ES-I3 (cell line): ENCODE data around the gene PCDH18.
"Not testable (repeated sequence)": the region's sequence is repeated elsewhere in the genome, so short reads cannot be mapped to it uniquely, and the experiment has no call there.

Source experiments
- H3K36me3 ChIP-seq: 2 replicates; pipeline ENCODE4 v1.6.1; 2013; ENCODE audit warnings: mild to moderate bottlenecking, low read length, control low read depth, moderate library complexity; ENCODE audit not compliant: insufficient read depth
- H3K4me1 ChIP-seq: 2 replicates; pipeline ENCODE4 v1.6.1; 2013; ENCODE audit warnings: mild to moderate bottlenecking, control low read depth, low read length; ENCODE audit not compliant: insufficient read depth
- H3K9ac ChIP-seq: 2 replicates; pipeline ENCODE4 v1.6.1; 2013; ENCODE audit warnings: low read depth, mild to moderate bottlenecking, low read length, moderate library complexity
- H3K9me3 ChIP-seq: 2 replicates; pipeline ENCODE4 v1.6.1; 2013; ENCODE audit warnings: mild to moderate bottlenecking, low read length, moderate library complexity; ENCODE audit not compliant: control insufficient read depth, insufficient read depth

Gene PCDH18

DNA sequence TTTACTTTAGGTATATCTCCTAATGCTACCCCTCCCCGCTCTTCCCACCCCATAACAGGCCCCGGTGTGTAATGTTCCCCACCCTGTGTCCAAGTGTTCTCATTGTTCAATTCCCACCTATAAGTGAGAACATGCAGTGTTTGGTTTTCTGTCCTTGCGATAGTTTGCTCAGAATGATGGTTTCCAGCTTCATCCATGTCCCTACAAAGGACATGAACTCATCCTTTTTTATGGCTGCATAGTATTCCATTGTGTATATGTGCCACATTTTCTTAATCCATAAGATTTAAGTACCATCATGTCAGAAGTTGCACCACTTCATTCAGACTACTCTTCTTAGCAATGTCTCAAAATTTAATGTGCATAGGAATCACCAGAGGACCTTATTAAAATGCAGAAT is 5.5 kb upstream of the PCDH18 start:
- H3K4me1 ChIP-seq, result peaks cover 59% of the 10 kb centered on the region
- H3K36me3 ChIP-seq, H3K9ac ChIP-seq, H3K9me3 ChIP-seq: not testable (repeated sequence)

DNA sequence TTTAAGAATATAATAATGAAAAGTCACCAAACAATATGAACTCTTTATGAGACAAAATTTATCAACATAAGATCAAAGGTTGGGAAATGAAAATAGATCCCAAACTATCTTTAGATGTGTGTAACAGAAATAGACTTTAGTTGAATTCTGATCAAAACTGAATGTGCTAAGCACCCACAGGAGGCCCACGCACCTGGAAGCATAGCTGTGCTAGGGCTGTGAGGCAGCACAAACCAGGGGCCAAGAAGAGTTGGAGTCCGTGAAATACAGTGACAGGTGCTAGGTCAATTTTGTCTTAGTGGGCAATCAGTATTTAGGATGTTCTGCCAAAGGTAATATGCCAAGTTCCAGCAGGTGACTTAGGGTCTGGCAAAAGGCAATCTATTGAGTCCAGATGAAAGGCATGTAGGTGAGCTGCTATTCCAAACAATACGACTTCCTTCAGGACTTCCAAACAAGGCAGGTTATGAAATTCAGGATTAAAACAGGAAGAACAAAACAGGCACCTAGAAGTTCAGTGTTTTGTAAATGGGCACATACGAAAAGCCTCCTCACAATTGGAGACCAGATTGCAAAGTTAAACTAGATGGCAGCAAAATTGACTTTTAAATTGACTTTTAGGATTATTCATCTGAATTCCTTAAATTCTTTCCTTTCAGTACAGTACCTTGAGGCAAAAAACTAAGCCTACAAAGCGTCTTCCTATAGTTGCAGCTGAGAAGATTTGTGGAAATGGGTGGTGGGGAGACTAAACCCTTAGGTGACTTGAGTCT is 4.7 kb upstream of the PCDH18 start:
- no peak overlapping the region for H3K9ac ChIP-seq
- no peaks in the 10 kb centered on the region for H3K36me3 ChIP-seq
- peaks cover 51% of the 10 kb centered on the region for H3K4me1 ChIP-seq
- no peaks in the 10 kb centered on the region for H3K9me3 ChIP-seq

DNA sequence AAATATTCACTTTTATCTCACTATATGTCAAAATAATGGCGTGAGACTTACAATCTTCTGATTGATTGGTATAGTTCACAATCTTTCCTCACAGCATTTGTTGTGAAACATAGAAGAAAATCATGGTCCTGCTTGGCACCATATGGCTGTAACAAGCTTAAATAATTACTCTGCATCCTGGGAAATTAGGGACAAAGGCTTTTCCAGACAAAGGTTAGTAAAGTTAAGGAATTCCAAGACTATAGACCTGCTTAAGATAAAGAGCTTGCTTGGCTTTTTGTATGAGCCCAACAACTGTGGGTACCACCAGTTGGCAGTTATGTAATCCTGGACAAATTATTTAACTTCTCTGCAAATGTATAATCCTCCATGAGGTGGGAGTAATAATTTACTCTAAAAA is 3.4 kb upstream of the PCDH18 start:
- peaks cover 3% of the 10 kb centered on the region for H3K36me3 ChIP-seq
- H3K9me3 ChIP-seq, result no peaks in the 10 kb centered on the region
- H3K4me1 ChIP-seq, result peaks cover 38% of the 10 kb centered on the region
- no peak overlapping the region for H3K9ac ChIP-seq

DNA sequence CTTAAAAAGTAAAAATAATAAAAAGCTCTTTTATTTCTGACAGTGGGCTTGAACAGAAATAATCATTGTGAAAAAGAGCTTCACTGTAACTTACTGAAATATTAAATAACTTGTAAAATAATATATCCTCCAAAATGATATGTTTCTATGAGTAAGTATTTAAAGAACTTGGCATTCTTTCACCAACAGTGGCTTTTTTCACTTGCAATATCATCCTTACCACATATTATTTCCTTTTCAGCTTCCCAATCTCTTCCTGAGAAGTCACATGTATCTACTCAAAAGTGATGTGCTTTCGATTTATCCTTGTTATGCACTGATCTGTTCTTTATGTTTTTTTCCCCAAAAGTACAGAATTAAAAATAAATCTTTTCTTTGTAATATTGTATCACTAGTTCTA is 2.2 kb upstream of the PCDH18 start:
- Histone ChIP-seq H3K9me3 (no peaks in the 10 kb centered on the region), H3K9ac (no peak overlapping the region), H3K4me1 (peaks cover 38% of the 10 kb centered on the region), H3K36me3 (peaks cover 7% of the 10 kb centered on the region)

DNA sequence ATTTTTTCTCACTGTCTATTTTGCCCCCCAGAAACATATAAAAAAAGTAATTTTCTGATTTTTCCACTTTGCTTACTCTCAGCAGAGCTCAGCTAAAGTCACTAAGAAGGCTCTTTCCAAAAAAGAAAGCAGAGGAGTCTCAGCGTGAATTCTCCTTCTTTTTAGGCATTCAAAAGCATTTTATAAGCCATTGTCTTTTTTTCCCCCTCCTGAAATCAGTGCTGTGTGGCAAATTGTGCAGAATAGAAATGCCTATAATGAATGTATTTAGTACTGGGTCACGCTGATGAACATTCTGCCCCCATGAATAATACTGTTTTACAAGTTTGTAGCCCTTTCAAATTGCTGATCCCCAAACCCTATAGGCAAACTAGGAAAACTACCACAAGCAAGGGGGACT is 1.6 kb upstream of the PCDH18 start:
- Histone ChIP-seq H3K9me3 (no peaks in the 10 kb centered on the region), H3K36me3 (peaks cover 9% of the 10 kb centered on the region), H3K9ac (peak overlapping the region; percentile 24), H3K4me1 (peaks cover 38% of the 10 kb centered on the region)

DNA sequence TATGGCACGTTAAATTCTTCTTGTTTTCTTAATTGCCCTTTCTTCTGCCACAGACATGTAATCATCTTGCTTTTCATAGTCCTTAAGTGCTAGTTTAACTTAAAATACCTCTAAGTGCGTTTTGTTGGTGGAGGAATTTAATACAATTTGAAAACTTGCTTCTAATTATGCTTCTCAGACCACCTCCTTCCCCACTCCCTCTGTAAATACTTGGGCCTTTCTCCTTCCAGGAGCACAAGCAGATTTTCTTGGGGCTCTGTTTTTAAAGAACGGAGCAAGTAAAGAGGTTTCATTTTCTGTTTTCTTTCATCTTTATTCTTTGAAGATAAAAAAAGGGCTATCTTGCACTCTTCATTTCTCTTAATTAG is 559 bp upstream of the PCDH18 start:
- Histone ChIP-seq H3K36me3 (peaks cover 18% of the 10 kb centered on the region), H3K4me1 (peaks cover 38% of the 10 kb centered on the region), H3K9ac (peak overlapping the region; percentile 66), H3K9me3 (no peaks in the 10 kb centered on the region)

DNA sequence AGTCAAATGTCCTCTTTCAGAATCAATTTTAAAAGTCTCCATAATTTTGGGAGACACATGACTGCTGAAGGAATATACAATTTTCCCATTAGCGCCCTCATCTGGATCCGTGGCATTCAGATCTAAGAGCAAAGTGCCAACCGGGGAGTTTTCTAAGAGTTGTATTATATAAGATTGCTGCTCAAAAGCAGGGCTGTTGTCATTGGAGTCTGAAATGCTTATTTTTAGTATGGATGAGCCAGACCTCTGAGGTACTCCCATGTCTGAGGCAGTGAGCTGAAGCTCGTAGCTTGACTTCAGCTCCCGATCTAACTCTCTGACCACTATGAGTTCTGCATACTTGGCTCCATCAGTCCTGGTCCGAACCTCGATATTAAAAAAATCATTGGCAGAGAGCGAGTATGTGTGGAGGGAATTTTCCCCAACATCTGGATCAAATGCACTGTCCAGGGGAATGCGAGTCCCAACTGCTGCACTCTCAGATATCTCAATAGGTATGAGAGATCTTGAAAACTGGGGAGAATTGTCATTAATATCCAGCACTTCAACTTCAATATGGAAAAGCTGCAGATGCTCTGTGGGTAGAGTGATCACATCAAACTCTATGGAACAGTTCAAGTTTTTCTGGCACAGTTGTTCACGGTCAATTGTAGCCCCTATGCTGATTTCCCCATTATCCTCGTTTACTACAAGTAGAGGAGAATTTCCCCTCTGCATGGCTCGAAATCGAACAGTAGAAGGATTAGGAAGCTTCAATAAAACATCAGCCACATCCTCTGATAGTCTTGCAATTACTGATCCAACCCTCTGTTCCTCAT is 917 bp downstream of the PCDH18 start:
- Histone ChIP-seq H3K9ac (peak overlapping the region; percentile 95), H3K4me1 (peaks cover 29% of the 10 kb centered on the region), H3K9me3 (no peaks in the 10 kb centered on the region), H3K36me3 (peaks cover 25% of the 10 kb centered on the region)

DNA sequence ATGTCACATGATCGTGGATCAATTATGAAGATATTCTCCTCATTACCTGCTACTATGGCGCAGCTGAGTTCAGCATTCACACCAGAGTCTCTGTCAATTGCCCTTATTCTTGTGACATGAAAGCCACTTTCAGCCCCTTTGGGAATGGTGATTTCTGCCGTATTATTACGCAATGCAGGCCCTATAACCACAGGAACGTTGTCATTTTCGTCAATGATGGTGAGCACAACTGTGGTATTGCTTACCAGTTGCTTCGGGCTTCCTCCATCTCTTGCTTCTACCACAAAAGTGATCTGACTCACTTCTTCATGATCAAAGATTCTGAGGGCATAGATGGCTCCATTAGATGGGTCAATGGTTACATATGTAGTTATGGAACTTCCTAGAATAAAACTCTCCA is 2.1 kb downstream of the PCDH18 start:
- Histone ChIP-seq H3K36me3 (peaks cover 29% of the 10 kb centered on the region), H3K9me3 (no peaks in the 10 kb centered on the region), H3K9ac (peak overlapping the region; percentile 95; the same call in 1 of the 2 replicates), H3K4me1 (peaks cover 19% of the 10 kb centered on the region)

DNA sequence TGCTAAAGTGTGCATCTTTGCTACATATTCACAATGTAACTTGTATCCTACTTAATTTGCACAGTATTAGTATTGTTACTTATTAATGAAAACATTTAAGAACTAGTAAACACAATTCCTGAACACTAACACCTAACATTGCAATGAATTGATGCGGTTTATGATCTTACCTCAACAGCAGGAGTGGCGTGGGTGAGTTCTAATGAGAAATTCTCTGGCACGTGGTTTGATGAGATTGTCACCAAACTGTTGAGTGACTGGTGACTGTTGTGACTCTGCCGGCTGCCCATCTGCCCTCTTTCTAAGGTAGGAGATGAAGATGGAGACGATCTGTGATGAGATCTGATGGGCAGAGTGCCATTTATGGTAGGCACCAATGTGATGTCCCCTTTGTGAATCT is 2.9 kb downstream of the PCDH18 start:
- Histone ChIP-seq H3K9ac (peak overlapping the region; percentile 95), H3K4me1 (peaks cover 12% of the 10 kb centered on the region; the same call in 1 of the 2 replicates), H3K9me3 (no peaks in the 10 kb centered on the region), H3K36me3 (peaks cover 31% of the 10 kb centered on the region)

DNA sequence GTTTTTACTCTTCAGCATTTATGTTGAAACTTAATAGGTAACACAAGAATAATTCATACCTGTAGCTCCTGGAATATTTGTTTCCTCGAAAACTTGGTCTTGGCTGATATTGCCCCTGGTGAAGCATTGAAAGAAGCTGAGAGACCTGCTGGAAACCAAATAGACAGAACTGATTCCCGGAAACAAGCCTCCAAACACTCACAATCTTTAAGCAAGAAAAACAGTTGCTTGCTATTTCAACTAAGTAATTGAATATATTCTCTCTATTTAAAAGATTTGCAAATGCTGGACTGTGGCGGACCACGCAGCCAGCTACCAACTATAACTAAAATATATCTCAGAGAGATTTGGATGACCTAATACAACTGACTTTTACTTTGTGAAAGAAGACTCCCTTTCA is 3.6 kb downstream of the PCDH18 start:
- Histone ChIP-seq H3K4me1 (peaks cover 6% of the 10 kb centered on the region; the same call in 1 of the 2 replicates), H3K9me3 (no peaks in the 10 kb centered on the region), H3K9ac (peak overlapping the region; percentile 95; the same call in 1 of the 2 replicates), H3K36me3 (peaks cover 37% of the 10 kb centered on the region)

DNA sequence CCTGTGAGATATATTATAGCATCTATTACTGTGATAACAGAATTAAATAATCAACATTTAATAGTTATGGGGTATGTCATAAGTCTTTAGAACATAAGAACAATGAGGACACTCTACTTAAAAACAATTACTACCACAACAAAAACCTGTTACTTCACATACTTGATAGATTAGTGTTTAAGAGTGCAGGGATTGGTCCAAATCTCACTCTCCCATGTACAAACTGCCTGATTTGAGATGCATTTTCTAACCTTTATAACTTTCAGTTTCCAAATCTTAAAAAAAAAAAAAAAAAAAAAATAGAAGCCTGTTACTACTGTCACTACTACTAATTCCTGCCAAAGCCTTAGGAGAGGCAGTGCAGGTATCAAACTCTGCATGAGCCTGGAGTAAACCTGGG is 5.6 kb downstream of the PCDH18 start:
- Histone ChIP-seq H3K4me1 (no peaks in the 10 kb centered on the region), H3K9ac (no peak overlapping the region), H3K9me3 (no peaks in the 10 kb centered on the region), H3K36me3 (peaks cover 37% of the 10 kb centered on the region)

DNA sequence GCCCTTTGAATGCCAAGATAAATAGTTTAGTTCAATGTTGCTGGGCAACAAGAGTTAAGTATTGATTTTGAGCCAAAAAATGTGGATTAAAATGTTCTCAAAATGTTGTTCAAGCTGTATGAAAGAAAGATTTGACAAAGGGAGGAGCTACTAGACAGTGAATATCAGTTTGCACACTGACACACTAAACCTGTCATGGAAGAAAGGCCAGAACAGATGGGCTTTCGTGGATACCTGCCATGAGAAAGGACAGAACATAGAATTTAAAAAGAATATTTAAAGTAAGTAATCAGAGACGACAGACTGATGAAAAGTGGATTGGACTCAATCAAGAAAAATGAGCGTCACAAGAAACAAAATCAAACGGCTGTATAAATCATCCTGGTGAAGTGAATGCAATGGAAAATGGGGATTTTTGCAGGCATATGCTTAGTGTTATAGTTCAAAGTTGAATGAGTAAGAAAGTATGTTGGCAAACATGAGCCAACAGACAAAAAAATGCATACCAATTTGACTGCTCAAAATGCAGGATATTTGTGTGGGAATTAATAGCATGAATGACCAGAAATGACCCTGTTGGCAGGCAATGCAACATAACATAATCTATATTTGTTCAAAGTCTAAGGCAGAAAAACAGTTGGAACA is 7.4 kb downstream of the PCDH18 start:
- Histone ChIP-seq H3K4me1 (no peaks in the 10 kb centered on the region), H3K36me3 (peaks cover 37% of the 10 kb centered on the region), H3K9me3 (no peaks in the 10 kb centered on the region), H3K9ac (no peak overlapping the region)

DNA sequence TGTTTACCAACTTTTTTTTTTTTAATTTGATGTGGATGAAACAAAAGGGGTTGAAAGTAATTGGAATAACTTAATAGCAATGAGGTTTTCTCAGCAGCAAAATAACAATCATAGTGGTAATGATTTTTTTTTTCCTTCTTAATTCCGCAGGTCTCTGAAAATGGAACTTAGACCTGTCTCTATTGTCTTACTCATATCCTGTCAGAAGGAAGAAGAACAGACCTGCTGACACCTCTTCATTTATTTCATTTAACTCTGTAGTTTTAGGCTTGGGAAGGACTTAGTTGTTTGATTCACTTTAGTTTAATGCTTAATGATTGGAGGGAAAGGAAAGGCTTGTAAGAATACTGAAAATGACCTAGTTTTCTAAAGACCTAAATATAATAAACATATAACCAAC is 9.0 kb downstream of the PCDH18 start:
- H3K36me3 ChIP-seq, result peaks cover 29% of the 10 kb centered on the region

DNA sequence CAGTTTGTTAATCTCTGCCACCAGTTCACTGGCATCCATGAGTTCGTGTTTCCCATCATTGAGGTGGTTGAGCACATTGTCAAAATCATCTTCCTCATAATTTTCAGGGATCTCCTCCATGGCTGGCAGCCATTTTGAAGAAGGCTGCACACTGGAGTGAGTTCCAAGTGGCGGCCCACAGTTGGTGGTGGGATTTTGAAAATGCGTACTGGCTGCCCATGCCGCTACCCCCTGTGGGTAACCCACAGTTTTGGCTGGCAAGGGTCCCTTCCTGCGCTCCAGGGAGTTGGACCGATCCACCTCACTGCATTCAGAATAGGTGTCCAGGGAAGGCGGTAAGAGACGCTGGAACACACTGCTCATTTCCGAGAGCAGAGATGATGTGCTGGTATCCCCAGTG is 11.2 kb downstream of the PCDH18 start:
- no peaks in the 10 kb centered on the region for H3K4me1 ChIP-seq
- no peak overlapping the region for H3K9ac ChIP-seq
- H3K36me3 ChIP-seq, result peaks cover 17% of the 10 kb centered on the region
- no peaks in the 10 kb centered on the region for H3K9me3 ChIP-seq

More for the DNA sequence above, 9.0 kb downstream of the PCDH18 start:
- Histone ChIP-seq H3K9me3 (no peaks in the 10 kb centered on the region), H3K4me1 (no peaks in the 10 kb centered on the region), H3K9ac (no peak overlapping the region)
